GM18907 (cell line): ENCODE measurements around the gene IL1RAP.
A peak's percentile ranks its signal among the peaks of the same experiment; 100 is the strongest.

Experiments
- ATAC-seq: cut with Tn5 transposase; IDR thresholded peaks from one replicate; pipeline ENCODE4 v1.9.1; 2021; ENCODE audit warnings: mild to moderate bottlenecking, moderate library complexity; ENCODE audit not compliant: unreplicated experiment

The IL1RAP gene

GRCh38 chr3:190541008-190541407, 27.1 kb downstream of the IL1RAP start:
- no peak for ATAC-seq

GRCh38 chr3:190541560-190541959, 27.7 kb downstream of the IL1RAP start:
- no peak for ATAC-seq

- no peak for ATAC-seq
Measured at GRCh38 chr3:190542846-190543245, 29.0 kb downstream of the IL1RAP start.

GRCh38 chr3:190543671-190544070, 29.8 kb downstream of the IL1RAP start:
- ATAC-seq = no peak

GRCh38 chr3:190545191-190545590, 31.3 kb downstream of the IL1RAP start:
- ATAC-seq = no peak

GRCh38 chr3:190546881-190547510, 33.1 kb downstream of the IL1RAP start:
- ATAC-seq = no peak

- no peak for ATAC-seq
Measured at GRCh38 chr3:190548031-190548656, 34.3 kb downstream of the IL1RAP start.

- no peak for ATAC-seq
Measured at GRCh38 chr3:190552021-190552420, 38.1 kb downstream of the IL1RAP start.

- ATAC-seq = no peak
Measured at GRCh38 chr3:190552969-190553759, 39.3 kb downstream of the IL1RAP start.

- no peak for ATAC-seq
Measured at GRCh38 chr3:190554197-190554596, 40.3 kb downstream of the IL1RAP start.

GRCh38 chr3:190556351-190556750, 42.5 kb downstream of the IL1RAP start:
- ATAC-seq = no peak

GRCh38 chr3:190557296-190557695, 43.4 kb downstream of the IL1RAP start:
- ATAC-seq = no peak

GRCh38 chr3:190558316-190558715, 44.4 kb downstream of the IL1RAP start:
- ATAC-seq = no peak

GRCh38 chr3:190558796-190559195, 44.9 kb downstream of the IL1RAP start:
- ATAC-seq = no peak

GRCh38 chr3:190560013-190560895, 46.4 kb downstream of the IL1RAP start:
- ATAC-seq = no peak

GRCh38 chr3:190562866-190563510, 49.1 kb downstream of the IL1RAP start:
- no peak for ATAC-seq

GRCh38 chr3:190564175-190564574, 50.3 kb downstream of the IL1RAP start:
- ATAC-seq = no peak

GRCh38 chr3:190566043-190566933, 52.4 kb downstream of the IL1RAP start:
- ATAC-seq = peak; percentile 72

- ATAC-seq = no peak
Measured at GRCh38 chr3:190568036-190568435, 54.2 kb downstream of the IL1RAP start.

GRCh38 chr3:190574473-190574872, 60.6 kb downstream of the IL1RAP start:
- no peak for ATAC-seq
